GM13976 (cell line): ENCODE measurements around the gene CENPU.

ENCODE experiments used
- DNase-seq: peaks from one replicate; pipeline ENCODE4 v3.0.0; 2012; ENCODE audit warnings: low spot score
- CTCF ChIP-seq: IDR thresholded peaks from 2 replicates; pipeline ENCODE4 v1.5.1; 2012; ENCODE audit warnings: borderline replicate concordance, mild to moderate bottlenecking; ENCODE audit not compliant: insufficient read depth; ENCODE audit errors: extremely low read depth, missing control alignments, control extremely low read depth
- in situ Hi-C: fragments of 300-500 bp; cut with MboI; formaldehyde crosslinking; loops from one replicate; pipeline ENCODE4 v1.12.0; 2022; ENCODE audit warnings: low sequenced_read_pairs, mixed read lengths, inconsistent platforms; ENCODE audit not compliant: unreplicated experiment

The CENPU gene

GRCh38 chr4:184648054-184648312 lies 85.9 kb downstream of the CENPU start:
- no peak for DNase-seq
- TF ChIP-seq CTCF: no peak
- in situ Hi-C loops: loop anchor here (10.0 kb wide), 1 partner anchor 383 kb away; no protein-coding TSS in a partner anchor

- in situ Hi-C loops: loop anchor here (10.0 kb wide), 1 partner anchor 383 kb away; no protein-coding TSS in a partner anchor
- no peak for TF ChIP-seq CTCF
- DNase-seq: no peak
Observed at GRCh38 chr4:184647266-184648053, 86.4 kb downstream of the CENPU start.

- no peak for DNase-seq
- no peak for TF ChIP-seq CTCF
- in situ Hi-C loops: loop anchor here (10.0 kb wide), 1 partner anchor 381 kb away; no protein-coding TSS in a partner anchor
Observed at GRCh38 chr4:184645904-184646610, 87.8 kb downstream of the CENPU start.

GRCh38 chr4:184644553-184645307 lies 89.2 kb downstream of the CENPU start:
- in situ Hi-C loops: loop anchor here (10.0 kb wide), 1 partner anchor 380 kb away; no protein-coding TSS in a partner anchor
- no peak for TF ChIP-seq CTCF
- DNase-seq: no peak
